GM18519 (cell line): ENCODE measurements around the gene MLXIPL.
"Not testable (repeated sequence)": the region's sequence is repeated elsewhere in the genome, so short reads cannot be mapped to it uniquely, and the experiment has no call there.

Experiments
- ATAC-seq: cut with Tn5 transposase; IDR thresholded peaks from one replicate; pipeline ENCODE4 v1.9.1; 2021; ENCODE audit warnings: mild to moderate bottlenecking, moderate library complexity; ENCODE audit not compliant: unreplicated experiment, low FRiP score

MLXIPL gene, protein sequence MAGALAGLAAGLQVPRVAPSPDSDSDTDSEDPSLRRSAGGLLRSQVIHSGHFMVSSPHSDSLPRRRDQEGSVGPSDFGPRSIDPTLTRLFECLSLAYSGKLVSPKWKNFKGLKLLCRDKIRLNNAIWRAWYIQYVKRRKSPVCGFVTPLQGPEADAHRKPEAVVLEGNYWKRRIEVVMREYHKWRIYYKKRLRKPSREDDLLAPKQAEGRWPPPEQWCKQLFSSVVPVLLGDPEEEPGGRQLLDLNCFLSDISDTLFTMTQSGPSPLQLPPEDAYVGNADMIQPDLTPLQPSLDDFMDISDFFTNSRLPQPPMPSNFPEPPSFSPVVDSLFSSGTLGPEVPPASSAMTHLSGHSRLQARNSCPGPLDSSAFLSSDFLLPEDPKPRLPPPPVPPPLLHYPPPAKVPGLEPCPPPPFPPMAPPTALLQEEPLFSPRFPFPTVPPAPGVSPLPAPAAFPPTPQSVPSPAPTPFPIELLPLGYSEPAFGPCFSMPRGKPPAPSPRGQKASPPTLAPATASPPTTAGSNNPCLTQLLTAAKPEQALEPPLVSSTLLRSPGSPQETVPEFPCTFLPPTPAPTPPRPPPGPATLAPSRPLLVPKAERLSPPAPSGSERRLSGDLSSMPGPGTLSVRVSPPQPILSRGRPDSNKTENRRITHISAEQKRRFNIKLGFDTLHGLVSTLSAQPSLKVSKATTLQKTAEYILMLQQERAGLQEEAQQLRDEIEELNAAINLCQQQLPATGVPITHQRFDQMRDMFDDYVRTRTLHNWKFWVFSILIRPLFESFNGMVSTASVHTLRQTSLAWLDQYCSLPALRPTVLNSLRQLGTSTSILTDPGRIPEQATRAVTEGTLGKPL

DNA sequence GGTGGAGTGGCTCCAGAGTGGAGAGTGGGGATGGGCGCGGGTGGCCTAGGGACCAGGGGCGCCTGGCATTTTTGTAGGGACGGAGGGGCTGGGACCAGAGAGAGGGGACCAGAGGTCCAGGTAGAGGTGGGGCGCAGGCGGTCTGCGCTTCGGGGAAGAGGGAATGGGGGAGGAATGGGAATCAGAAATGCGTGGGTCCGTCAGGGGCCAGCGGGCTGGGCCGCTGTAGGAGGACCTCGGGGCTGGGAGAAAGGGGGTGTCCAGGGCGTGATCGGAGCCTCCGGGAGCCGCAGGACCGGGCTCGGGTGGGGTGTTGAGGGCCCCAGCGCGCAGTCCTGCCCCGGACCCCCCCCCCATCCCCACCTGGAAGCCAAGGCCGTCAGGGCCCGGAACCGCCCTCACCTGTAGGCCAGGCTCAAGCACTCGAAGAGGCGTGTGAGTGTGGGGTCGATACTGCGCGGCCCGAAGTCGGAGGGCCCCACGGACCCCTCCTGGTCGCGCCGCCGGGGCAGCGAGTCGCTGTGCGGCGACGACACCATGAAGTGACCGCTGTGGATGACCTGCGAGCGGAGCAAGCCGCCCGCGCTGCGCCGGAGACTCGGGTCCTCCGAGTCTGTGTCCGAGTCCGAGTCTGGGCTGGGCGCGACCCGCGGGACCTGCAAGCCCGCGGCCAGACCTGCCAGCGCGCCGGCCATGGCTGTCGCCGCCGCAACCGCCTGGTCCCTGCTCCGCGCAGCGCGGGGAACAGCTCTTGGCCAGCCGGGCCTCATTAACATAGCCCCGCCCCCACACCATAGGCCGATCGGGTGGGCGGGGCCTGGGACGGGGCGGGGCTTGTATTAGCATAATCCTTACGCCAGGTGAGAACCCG lies at the start of gene MLXIPL:
MLXIPL (minus strand) TSS at position 725 of the 871 bp plus-strand sequence; CDS start at position 695, 30 bp downstream.
- no peak for ATAC-seq

DNA sequence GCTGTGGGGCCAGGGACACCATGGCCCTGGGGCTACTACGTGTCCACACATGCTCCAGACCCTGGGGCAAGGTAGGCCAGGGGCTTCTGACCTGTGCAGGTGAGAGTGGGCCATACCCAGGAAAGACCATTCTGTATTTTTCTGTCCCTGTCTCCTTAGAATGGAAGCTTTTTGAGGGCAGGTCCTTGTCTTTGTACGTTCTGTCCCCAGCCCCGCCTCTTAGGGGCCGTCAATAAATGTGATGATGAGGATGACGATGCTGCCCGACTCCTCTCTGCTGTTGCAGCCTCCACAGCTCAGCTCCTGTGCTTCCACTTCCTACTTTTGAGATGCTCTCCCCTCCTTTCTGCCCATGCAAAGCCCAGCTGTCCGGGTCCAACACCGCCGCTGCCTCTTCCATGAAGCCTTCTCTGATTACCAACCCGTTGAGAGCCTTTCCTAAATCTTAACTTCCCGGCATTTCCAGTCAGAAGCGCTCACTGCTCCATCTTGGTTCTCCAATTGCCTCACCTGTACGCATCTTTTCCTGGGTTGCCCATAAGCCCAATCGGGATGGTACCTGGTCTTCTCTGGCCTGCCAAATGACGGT lies 47.6 kb upstream of the MLXIPL start:
- no peak for ATAC-seq

DNA sequence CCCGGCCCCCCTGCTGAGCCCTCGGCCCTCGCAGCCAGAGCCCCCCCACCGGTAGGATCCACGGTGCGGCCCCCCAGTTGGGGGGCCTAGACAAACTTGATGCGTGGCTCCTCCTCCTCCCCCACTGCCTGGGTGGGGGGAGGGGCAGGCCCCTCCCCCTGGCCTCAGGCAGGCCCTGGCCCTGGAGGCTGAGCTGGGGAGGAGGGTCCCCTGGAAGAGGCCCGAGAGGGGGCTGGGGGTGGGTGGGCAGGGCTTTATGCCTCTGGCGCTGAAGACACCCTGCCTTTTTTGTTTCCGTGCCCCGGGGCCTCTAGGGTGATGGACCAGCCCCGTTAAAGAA lies 47.0 kb upstream of the MLXIPL start:
- ATAC-seq, result no peak

DNA sequence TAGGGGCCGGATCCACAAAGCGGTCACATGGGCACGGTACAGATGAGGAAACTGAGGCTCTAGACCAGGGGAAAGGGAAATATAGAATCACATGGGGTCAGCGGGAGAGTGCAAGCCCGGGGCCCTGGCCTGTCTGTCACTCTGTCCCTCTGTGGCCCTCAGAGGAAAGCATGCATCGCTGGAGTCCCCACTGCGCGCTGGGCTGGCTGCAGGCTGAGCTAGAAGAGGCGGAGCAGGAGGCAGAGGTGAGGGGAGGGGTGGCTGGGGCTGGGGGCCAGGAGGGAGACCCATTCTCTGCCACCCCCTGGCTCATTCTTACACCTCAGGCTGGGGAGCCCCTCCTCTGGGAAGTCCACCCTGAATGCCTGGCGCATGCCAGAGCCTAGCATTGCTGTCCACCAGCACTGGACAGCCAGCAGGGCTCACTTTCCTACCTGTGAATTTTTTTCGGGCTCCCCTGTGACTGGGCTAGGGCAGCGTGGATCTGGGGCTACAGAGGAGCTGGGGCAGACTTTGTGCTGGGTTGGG lies 45.6 kb upstream of the MLXIPL start:
- ATAC-seq, result no peak

DNA sequence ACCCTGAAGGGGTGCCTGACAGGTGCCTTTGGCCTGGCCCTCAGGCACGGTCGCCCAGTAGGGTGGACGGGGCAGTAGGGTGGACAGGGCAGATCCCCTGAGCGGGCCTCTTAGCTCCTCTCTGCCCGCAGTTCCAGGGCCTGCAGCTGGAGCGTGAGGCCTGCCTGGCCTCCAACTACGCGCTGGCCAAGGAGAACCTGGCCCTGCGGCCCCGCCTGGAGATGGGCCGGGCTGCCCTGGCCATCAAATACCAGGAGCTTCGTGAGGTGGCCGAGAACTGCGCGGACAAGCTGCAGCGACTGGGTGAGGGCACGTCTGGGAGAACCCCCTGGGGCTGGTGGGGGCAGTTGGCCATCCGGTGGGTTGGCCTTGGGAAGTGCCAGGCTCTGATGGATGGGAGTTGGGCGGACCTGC lies 45.0 kb upstream of the MLXIPL start:
- no peak for ATAC-seq

DNA sequence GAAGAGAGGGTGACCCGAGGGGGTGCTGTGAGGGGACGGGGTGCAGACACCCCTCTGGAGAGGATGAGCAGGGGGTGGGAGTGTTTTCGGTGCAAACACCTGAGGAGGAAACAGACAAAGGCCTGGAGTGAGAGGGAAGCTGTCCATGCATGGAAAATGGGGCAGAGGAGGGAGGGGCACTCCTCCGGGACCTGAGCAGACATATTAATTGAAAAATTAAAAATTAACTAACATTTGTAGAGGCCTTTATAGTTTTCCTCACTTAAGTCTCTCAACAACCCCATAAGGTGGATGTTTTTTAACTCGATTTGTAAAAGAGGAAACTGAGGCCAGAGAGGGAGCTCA lies 44.5 kb upstream of the MLXIPL start:
- ATAC-seq, result no peak

DNA sequence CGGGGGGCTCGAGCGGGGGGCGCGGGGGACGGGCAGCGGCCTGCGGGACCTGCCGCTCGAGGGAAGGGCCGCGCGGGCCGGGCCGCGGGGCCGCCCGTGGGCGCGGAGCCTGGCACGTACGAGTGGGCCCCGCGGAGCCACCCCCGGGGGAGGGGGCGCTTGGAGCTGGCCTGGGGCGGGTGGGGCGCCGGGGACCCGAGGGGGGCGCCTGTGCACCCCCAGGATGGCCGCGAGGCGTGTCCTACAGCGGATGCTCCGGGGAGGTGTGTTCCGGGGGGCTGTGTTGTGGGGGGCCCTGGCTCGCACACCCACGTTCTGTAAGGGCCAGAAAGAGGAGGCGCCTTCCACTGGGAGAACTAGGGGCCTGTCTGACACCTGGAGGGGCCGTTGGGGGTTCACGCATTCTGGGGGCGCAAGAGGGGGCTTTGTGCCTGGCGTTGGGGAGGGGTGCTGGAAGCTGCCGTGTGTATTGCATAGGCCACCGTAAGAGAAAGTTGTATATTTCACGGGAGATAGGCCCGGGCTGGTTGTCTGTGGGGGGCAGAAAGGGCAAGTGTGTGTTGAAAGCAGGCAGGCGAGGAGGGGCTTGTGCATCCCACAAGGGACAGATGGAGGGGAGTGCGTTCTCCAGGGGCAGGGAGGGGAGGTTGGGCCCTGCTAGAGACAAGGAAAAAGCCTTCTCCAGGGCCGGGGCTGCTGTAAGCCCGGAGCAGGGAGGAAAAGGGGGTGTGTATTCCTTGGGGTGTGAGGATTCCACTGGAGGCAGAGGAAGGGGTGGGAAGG lies 44.0 kb upstream of the MLXIPL start:
- no peak for ATAC-seq

DNA sequence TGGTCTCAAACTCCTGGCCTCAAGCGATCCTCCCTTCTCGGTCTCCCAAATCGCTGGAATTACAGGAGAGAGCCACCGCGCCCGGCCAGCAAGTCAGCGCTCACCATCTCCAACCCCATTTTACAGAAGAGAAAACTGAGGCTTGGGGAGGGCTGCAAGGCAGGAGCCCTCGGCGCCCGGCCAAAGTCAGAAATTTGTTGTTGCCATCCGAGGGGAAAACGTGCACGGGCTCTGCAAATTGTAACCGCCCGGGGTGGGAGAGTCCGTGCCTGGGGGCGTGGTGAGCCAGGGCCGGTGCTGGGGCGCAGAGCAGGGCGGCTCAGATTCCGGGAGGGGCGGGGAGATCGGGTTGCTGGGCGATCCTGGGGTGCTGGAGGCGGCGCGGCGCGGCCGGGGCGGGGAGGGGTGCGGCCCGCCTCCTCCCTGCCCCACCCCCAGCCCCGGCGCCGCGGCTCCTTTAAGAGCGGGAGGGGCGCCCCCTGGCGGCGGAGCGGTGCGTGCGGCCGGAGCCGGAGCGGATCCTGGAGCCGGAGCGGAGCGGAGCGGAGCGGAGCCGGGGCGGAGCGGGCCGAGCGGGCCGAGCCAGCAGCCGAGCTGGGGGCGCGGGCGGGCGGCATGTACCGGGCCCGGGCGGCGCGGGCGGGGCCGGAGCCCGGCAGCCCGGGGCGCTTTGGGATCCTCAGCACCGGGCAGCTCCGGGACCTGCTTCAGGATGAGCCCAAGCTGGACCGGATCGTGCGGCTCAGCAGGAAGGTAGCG lies 43.2 kb upstream of the MLXIPL start, which contains the start of gene VPS37D:
VPS37D (plus strand) TSS at position 488 of the 759 bp plus-strand sequence; CDS start at position 616, 128 bp downstream.
- ATAC-seq, result peak; percentile 69

DNA sequence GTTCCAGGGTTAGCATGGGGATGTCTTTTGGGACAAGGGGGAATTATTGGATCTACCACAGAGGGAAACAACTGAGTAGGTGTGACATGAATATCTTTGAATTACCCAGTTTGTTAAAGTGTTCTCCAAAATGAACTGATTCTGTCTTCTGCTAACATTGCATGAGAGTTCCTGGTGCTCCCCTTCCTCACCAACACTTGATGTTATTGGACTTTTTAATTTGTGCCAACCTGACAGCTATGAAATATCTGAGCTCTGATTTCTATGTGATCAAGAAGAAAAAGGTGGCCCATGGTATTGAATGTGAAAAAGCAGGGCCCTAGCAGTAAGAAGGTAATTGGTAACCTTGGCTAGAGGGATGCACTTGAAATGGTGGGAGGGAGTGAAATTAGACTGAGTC lies 38.7 kb upstream of the MLXIPL start:
- ATAC-seq, result no peak

DNA sequence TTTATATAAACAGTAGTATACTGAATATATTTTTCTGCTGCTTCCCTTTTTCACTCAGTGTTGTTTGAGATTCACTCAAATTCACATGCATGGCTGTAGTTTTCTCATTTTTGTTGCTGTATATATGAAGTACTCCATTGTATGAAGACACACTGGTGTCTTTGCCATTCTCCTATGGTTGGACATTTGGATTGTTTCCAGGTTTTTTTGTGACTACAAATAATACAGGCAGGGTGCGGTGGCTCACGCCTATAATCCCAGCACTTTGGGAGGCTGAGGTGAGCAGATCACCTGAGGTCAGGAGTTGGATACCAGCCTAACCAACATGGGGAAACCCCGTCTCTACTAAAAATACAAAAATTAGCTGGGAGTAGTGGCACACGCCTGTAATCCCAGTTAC lies 36.3 kb upstream of the MLXIPL start:
- not testable (repeated sequence) for ATAC-seq

DNA sequence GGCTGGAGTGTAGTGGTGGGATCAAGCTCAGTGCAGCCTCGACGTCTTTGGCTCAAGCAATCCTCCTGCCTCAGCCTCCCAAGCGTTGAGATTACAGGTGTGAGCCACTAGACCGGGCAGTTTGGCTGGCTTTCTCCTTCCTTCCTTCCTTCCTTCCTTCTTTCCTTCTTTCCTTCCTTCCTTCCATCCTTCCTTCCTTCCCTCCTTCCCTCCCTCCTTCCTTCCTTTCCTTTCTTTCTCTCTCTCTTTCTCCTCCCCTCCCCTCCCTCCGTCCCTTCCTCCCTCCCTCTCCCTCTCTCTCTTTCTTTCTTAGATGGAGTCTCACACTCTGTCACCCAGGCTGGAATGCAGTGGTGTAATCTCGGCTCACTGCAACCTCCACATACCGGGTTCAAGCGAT lies 35.7 kb upstream of the MLXIPL start:
- ATAC-seq, result no peak

DNA sequence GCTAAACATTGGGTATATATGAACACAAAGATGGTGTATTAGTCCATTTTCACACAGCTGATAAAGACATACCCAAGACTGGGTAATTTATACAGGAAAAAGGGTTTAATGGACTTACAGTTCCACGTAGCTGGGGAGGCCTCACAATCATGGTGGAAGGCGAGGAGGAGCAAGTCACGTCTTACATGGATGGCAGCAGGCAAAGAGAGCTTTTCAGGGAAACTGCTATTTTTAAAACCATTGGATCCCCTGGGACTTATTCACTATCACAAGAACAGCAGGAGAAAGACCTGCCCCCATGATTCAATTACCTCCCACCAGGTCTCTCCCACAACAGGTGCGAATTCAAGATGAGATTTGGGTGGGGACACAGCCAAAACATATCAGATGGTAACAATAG lies 31.0 kb upstream of the MLXIPL start:
- not testable (repeated sequence) for ATAC-seq

DNA sequence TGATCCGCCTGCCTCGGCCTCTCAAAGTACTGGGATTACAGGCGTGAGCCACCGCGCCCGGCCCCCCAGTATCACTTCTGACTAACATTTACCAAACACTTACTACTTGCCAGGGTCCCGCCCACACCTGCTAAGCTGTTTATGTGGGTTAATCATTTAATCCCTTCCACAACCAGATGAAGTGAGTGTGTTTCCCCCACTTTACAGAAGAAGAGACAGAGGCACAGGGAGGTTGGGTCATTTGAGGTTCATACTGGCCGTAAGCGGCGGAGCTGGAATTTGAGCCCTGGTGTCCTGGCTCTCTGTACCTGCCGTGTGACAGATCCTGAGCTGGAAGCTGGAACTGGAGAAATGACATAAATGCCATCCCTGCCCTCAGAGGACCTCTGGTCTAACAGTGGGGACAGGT lies 28.2 kb upstream of the MLXIPL start:
- ATAC-seq, result no peak

DNA sequence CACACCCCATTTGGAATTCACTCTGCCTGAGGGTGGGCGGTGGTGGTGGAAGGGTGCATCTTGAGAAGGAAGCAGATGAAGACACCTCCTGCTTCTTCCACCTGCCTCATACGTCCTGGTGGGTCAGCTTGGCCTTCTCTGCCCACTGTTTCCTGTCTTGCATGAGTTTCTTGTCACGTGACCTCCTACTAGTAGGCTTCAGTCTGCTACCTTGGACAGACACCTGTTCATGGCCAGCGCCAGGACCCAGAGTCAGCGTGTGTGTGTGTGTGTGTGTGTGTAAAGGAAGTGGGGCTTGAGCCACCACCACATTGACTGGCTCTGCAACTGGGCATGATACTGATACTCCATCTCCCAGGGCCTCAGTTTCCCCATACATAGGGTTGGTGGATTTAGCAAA lies 26.2 kb upstream of the MLXIPL start:
- no peak for ATAC-seq

DNA sequence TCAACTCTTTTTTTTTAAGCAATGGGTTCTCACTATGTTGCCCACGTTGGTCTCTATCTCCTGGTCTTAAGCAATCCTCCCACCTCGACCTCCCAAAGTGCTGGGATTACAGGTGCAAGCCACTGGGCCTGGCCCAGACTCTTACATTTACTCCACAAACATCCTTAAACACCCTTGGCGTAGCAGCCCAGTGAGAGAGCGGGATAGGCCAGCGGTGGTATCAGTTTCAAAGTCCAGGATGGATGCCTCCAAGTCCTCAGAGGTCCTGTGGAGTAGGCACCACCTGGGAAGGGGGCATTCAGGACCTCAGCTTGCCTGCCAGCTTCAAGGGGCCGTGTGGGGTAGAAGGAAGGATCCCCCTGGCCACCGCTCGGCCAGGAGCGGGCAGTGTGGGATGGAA lies 25.3 kb upstream of the MLXIPL start:
- ATAC-seq, result no peak

DNA sequence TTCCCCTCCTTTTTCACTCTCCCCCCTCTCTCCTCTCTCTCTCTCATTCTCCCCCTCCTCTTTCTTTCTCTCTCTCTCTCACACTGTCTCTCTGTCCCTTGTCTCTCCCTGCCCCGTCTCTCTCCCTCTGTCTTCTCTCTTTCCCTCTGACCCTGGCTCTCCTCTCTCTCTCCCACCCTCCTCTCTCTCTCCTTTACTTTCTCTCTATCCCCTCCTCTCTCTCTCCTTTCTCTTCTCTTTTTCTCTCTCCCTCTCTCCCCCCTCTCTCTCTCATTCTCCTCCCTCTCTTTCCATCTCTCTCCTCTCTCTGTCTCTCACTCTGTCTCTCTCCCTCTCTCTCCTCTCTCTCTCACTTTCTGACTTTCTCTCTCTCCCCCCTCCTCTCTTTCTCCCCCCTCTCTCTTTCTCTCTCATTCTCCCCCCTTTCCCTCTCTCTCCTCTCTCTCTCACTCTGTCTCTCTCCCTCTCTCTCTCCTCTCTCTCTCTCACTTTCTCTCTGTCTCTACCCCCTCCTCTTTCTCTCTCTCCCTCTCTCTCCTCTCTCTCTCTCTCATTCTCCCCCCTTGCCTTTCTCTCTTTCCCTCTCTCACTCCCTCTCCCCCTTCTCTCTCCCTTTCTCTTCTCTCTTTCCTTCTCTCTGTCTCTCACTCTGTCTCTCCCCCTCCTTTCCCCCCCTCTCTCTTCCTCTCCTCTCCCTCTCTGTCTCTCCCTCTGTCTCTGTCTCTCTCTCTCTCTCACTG lies 24.4 kb upstream of the MLXIPL start:
- no peak for ATAC-seq

DNA sequence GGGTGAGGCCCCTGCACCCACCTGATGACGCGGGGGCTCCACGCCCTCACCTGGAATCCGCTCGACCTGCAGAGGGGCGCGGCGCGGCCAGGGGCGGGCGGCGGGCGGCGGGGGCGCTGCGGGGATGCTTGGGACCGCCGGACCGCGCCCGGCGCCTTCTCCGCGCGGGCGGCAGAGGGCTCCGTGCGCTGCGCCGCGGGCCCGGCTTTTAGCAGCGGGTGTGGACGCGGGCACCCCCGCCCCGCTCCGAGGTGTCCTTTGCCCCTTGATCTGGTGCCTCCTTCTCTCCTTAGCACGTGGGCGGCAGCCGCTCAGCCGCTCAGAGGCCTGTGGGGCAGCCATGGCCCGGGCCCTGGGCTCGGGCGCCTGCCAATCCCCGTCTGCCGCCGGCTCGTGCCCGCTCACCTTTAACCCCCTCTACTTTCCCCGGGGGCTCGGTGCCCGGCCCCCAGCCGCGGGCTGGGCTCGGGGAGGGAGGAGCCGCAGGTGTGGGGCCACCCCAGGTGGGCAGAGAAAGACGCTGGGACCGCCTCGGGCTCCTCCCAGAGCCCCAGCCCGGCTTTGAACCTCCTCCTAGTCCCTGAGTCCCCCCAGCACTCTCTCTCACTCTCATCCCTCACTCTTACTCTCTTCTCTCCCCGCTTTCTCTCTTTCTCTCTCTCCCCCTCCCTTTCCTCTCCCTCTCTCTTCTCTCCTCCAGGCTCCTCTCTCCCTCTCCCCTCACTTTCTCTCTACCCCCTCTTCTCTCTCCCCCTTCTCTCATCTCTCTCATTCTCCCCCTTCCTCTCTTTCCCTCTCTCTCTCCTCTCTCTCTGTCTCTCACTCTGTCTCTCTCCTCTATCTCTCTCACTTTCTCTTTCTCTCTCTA lies 23.6 kb upstream of the MLXIPL start:
- ATAC-seq, result no peak
